PFSK-1 (cell line): Measurements from ENCODE around the gene FLT3.

ENCODE experiments used
- REST ChIP-seq, 2 experiments: IDR thresholded peaks; 2 replicates each; pipeline versions ENCODE4 v1.6.1 to v1.8.0; 2011 to 2012; ENCODE audit warnings: low read depth in 2 of 2, low read length in 2 of 2, control low read depth in 1 of 2, inconsistent platforms in 1 of 2, mild to moderate bottlenecking in 1 of 2, moderate library complexity in 1 of 2; ENCODE audit not compliant: insufficient read depth in 1 of 2
- SIN3A ChIP-seq: IDR thresholded peaks from 2 replicates; pipeline ENCODE4 v1.6.1; 2012; ENCODE audit warnings: mild to moderate bottlenecking, low read length, moderate library complexity, borderline replicate concordance; ENCODE audit not compliant: insufficient read depth
- TAF1 ChIP-seq: IDR thresholded peaks from 2 replicates; pipeline ENCODE4 v1.6.1; 2012; ENCODE audit warnings: low read length, control low read depth, borderline replicate concordance; ENCODE audit not compliant: insufficient read depth

- no peak for TF ChIP-seq SIN3A
- TF ChIP-seq TAF1 = no peak
- no peak for TF ChIP-seq REST (IDR thresholded peaks at IDR 0.05; ENCODE audit: insufficient read depth in 1 of 2, low read depth in 2 of 2, low read length in 2 of 2)
Observed at GRCh38 chr13:27991881-27992280, 108.5 kb downstream of the FLT3 start.
